Large intestine (tissue), 3 donors: ENCODE results near the gene GALNTL6. TPM values are rescaled to one million over a fixed set of nuclear protein-coding genes. Genes with fewer than 3 reads are reported as not detected.
"Not testable (repeated sequence)": the region's sequence is repeated elsewhere in the genome, so short reads cannot be mapped to it uniquely, and the experiment has no call there.

Experiments used
- DNase-seq, 2 donors: peaks; one replicate each; pipeline versions ENCODE4 v3.0.0 to v3.0.0-alpha.2; 2013
- H3K27ac ChIP-seq: one replicate; pipeline ENCODE4 v1.5.1; 2013; ENCODE audit warnings: low read length
- H3K27me3 ChIP-seq: 2 replicates; pipeline ENCODE4 v1.6.1; 2013; ENCODE audit warnings: low read length; ENCODE audit not compliant: control insufficient read depth, insufficient read depth
- H3K36me3 ChIP-seq: 2 replicates; pipeline ENCODE4 v1.6.1; 2013; ENCODE audit warnings: low read length; ENCODE audit not compliant: control insufficient read depth, insufficient read depth
- H3K4me1 ChIP-seq: one replicate; pipeline ENCODE4 v1.6.1; 2013; ENCODE audit warnings: low read length; ENCODE audit not compliant: control insufficient read depth, insufficient read depth
- H3K4me3 ChIP-seq: one replicate; pipeline ENCODE4 v1.5.1; 2013; ENCODE audit warnings: low read length
- H3K9me3 ChIP-seq: one replicate; pipeline ENCODE4 v1.6.1; 2013; ENCODE audit warnings: mild to moderate bottlenecking, low read depth, low read length, moderate library complexity; ENCODE audit not compliant: control insufficient read depth
- WGBS: methylation state at CpG from one replicate; pipeline ENCODE4 v1.1.5; 2013; ENCODE audit warnings: low lambda C conversion rate; ENCODE audit not compliant: insufficient coverage; 5-methylcytosine and 5-hydroxymethylcytosine counted together
- polyA plus RNA-seq: library from polyadenylated mRNA; unstranded; fragments of 120-200 nt; gene quantifications from one replicate; pipeline ENCODE4 v1.2.1, GENCODE V29; 2013

Gene GALNTL6
- polyA plus RNA-seq, 1 donor, result 0.84 TPM

DNA sequence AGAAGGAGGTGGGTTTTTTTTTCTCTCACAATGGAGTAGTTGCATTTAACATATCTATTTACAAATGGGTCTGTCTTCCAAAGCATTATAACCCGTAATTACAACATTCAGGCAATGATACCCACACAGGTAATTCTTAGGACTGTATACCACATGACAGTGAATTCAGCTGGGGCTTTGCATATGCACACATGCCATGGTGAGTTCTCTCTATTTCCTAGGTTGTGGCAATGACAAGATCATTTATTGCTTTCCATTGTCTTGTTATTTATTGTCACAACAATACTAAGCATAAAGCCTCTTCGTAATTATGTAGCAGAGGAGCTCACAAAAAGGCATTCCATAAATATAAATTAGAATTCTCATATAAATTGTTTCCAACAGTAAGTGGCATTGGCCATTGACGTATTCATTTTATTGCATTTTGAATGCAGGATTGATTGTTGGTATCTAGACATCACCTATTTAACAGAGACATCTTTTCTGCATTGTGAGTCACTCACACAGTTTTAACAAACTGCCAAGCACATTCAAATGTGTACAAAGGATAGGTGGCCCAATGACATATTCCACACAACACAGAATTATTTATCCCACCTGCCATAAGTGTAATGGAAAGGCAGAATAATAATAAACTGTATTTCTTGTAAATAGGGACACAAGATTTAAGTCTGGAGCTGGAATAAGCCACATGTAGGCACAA lies 964.7 kb downstream of the GALNTL6 start:
- no peaks in the 10 kb centered on the region for H3K4me1 ChIP-seq
- no peak overlapping the region for H3K27ac ChIP-seq
- no peaks in the 10 kb centered on the region for H3K27me3 ChIP-seq
- no peak for DNase-seq
- no peaks in the 10 kb centered on the region for H3K36me3 ChIP-seq
- WGBS, result 100% methylated on average over 1 of the region's 3 CpGs
- no peaks in the 10 kb centered on the region for H3K9me3 ChIP-seq
- no peak overlapping the region for H3K4me3 ChIP-seq

DNA sequence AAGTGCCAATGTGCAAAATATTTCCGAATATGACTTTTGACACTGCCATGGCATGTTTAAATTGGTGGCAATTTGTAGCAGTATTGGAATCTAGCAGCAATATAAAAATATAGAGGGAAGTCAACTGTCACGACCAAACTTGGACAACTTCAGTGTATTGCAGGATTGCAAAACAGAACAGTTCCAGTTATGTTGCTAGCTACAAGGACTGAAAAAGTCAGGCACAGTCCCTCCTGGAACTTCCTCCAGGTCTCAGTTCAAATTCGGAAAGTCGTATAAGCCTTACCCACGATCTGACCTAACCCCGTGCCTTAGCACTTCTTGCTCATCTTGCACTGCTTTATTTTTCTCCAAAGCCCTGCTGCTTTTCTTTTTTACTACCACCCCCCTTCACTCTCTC lies 965.4 kb downstream of the GALNTL6 start:
- Histone ChIP-seq H3K9me3 (no peaks in the 10 kb centered on the region), H3K4me3 (no peak overlapping the region), H3K27ac (no peak overlapping the region), H3K4me1 (no peaks in the 10 kb centered on the region), H3K27me3 (no peaks in the 10 kb centered on the region), H3K36me3 (no peaks in the 10 kb centered on the region)
- DNase-seq, result no peak
- WGBS, result 100% methylated on average over 3 of the region's 6 CpGs

DNA sequence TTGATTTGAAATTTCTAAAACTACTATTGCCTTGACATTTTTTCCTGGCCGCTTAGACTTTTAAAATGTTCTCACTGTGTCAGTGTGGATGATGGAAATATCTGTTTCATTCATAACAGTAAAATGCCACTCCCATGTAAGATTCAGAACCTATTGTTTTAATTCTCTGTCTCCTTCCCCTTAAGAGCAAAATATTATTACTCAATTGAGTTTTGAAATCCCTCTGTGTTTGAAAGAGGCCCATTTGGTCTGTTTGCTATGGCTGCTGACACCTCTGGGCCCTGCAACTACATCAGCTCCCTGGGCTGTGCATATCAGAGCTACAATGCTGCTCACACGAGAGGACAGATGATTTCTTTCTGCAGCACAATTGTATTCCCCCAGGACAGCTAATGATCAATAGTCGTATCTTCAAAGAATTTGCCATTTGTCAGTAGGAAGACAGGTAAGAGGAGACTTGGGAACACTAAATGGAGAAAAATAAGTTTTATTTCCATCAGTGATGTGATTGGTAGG lies 967.4 kb downstream of the GALNTL6 start:
- H3K36me3 ChIP-seq, result no peaks in the 10 kb centered on the region
- no peaks in the 10 kb centered on the region for H3K9me3 ChIP-seq
- H3K4me3 ChIP-seq, result no peak overlapping the region
- no peak overlapping the region for H3K27ac ChIP-seq
- no peak for DNase-seq
- 100% methylated on average over 1 of the region's 3 CpGs for WGBS
- H3K27me3 ChIP-seq, result no peaks in the 10 kb centered on the region
- no peaks in the 10 kb centered on the region for H3K4me1 ChIP-seq

DNA sequence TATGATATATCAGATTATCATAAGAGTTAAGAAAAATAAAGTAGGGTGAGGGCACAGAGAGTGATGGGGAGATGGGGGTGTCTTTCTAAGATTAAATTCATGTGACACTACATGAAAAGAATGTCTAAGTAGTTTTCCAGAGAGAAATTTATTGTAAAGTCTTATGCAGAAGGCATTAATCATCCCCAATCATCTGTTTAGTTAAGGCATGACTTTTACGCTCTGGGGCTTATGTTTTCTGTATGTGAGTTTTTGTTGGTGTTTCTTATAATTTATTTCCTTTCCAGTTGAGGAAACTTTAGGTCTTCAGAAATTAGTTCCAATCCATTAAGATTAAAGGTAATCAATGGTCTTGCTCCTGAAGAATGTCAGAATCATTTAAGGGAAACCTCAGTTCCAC lies 972.4 kb downstream of the GALNTL6 start:
- Histone ChIP-seq H3K4me3 (no peak overlapping the region), H3K9me3 (no peaks in the 10 kb centered on the region), H3K27me3 (no peaks in the 10 kb centered on the region), H3K36me3 (no peaks in the 10 kb centered on the region), H3K4me1 (no peaks in the 10 kb centered on the region), H3K27ac (no peak overlapping the region)
- DNase-seq, result no peak
- WGBS, result no CpG with 5 or more reads among the region's 1 CpG

DNA sequence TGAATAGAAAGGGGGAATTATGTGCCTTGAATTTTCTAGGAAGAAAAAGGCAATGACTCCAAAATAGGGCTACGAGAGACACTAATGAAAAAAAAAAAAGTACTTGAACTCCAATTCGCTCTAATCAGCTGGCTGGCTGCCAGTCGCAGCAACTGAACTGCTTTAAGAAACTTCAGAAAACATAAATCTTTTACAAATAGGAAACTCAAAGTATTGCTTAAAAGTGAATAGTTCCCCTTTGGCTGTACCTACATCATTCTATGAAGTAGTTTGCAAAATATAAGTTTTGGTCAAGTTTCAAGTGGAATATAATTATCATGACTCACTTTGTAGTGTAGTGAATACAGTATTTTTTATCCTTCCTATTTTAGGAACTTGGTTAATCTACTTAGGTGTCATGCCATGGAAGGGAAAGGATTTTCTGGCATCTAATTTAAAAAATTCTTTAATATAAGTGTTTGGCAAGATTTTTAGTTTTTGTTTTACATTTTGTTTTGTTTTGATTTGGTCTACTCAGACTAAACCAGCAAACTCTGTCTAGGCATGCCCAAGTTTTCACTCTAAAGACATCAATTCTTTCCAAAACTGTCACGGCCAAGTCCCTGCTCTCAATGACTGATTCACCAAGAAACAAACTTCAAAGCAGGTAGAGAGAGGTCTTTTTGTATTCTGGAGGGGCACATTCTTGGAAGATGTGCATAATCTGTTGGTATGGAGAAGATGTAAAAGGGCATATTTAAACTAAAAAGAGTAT lies 973.0 kb downstream of the GALNTL6 start:
- DNase-seq, result no peak
- no peaks in the 10 kb centered on the region for H3K4me1 ChIP-seq
- H3K9me3 ChIP-seq, result no peaks in the 10 kb centered on the region
- H3K36me3 ChIP-seq, result no peaks in the 10 kb centered on the region
- no CpG with 5 or more reads among the region's 4 CpGs for WGBS
- no peak overlapping the region for H3K4me3 ChIP-seq
- no peak overlapping the region for H3K27ac ChIP-seq
- H3K27me3 ChIP-seq, result no peaks in the 10 kb centered on the region

DNA sequence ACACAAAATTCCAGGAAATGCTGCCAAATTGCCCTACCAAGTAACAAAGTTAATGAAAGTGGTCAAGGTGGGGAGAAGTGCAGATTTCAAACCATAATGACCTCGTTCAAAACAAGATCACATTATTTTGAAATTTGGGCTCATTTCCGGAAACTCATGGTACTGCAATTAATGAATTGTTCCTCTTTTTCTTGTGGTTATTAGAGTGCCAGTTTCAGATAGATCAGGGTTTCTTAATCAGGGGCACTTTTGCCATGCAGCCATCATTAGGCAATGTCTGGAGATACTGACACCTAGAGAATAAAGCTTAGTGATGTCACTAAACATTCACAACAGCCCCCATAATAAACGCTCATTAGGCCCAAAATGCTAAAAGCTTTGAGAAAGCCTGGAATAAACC lies 973.9 kb downstream of the GALNTL6 start:
- no peak overlapping the region for H3K4me3 ChIP-seq
- no peaks in the 10 kb centered on the region for H3K4me1 ChIP-seq
- H3K27ac ChIP-seq, result no peak overlapping the region
- H3K27me3 ChIP-seq, result no peaks in the 10 kb centered on the region
- no CpG with 5 or more reads among the region's 3 CpGs for WGBS
- H3K36me3 ChIP-seq, result no peaks in the 10 kb centered on the region
- no peak for DNase-seq
- no peaks in the 10 kb centered on the region for H3K9me3 ChIP-seq

DNA sequence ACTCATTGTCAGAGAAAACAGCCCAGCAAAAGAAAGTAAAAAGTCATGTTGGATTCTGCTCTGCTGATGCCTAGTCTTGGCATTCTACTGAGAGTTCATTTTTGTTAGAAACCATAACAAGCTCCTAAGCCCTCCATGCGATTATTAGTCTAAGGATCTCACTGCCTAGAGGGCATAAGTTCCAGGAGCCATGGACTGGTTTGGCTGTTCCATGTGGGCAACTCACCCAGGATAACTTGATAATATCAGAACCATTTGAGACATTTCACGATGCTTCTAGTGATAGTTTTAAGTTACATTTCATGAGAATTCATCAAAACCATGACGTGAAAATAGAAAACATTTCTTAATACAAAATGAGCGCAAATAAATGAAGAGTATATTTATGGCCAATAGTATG lies 978.6 kb downstream of the GALNTL6 start:
- H3K36me3 ChIP-seq, result no peaks in the 10 kb centered on the region
- no peak overlapping the region for H3K4me3 ChIP-seq
- WGBS, result 100% methylated on average over 1 of the region's 4 CpGs
- no peaks in the 10 kb centered on the region for H3K4me1 ChIP-seq
- H3K27ac ChIP-seq, result no peak overlapping the region
- DNase-seq, result no peak
- no peaks in the 10 kb centered on the region for H3K27me3 ChIP-seq
- no peaks in the 10 kb centered on the region for H3K9me3 ChIP-seq

DNA sequence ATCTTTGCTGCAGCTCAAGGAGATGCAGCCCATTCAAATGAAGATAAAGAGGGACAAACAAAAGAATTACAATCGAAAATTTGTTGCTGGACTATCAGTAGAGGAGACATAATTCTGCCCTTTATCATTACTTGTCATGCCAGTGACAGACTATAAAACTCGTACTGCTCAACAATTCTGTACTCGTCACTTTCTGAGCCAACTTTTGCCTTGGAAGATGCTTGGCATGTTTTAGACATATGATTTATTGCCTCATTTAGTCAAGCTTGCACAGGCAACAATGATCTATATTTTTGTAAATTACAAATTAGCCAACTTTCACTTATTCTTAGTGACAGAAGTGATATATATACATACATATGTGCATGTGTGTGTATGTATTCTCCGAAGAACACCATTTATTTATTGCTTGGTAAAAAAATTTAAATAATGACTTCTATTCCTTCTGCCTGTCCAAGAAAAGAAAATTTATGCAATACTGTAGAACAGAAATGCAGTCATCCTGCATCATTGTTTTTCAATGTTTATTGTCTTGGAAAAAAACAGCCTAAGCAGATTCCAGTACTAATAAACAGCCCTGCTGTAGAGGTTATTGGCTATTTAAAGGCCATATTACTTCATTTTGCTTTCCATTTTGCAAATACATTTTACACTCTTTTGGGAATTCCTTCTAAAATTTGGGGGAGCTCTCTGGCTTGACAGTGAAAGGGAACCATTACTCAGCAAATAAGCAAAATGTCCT lies 980.5 kb downstream of the GALNTL6 start:
- Histone ChIP-seq H3K27ac (no peak overlapping the region), H3K36me3 (no peaks in the 10 kb centered on the region), H3K9me3 (no peaks in the 10 kb centered on the region), H3K27me3 (no peaks in the 10 kb centered on the region), H3K4me1 (no peaks in the 10 kb centered on the region), H3K4me3 (no peak overlapping the region)
- DNase-seq, result no peak
- 100% methylated on average over 1 of the region's 4 CpGs for WGBS

DNA sequence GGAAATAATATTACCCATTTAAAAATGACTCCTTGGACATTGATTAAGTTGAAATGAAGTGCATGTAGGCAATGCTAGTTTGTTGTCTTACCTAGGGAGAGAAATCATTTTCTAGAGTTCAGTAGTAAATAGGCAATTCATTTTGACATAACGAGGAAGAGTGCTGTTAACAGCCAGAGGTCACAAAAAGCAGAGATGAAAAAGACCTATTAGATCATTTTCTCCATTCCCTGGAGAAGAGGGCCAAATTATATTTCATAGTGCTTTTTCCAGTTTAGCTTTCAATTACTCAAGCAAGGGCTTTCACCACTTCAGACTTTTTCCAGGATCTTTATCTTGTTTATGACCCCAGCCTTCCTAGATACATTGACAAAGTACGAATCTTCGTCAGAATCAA lies 981.1 kb downstream of the GALNTL6 start:
- no peak overlapping the region for H3K4me3 ChIP-seq
- no peaks in the 10 kb centered on the region for H3K27me3 ChIP-seq
- no peaks in the 10 kb centered on the region for H3K4me1 ChIP-seq
- H3K36me3 ChIP-seq, result no peaks in the 10 kb centered on the region
- H3K9me3 ChIP-seq, result no peaks in the 10 kb centered on the region
- H3K27ac ChIP-seq, result no peak overlapping the region
- 26% methylated on average over 3 of the region's 3 CpGs for WGBS
- no peak for DNase-seq

DNA sequence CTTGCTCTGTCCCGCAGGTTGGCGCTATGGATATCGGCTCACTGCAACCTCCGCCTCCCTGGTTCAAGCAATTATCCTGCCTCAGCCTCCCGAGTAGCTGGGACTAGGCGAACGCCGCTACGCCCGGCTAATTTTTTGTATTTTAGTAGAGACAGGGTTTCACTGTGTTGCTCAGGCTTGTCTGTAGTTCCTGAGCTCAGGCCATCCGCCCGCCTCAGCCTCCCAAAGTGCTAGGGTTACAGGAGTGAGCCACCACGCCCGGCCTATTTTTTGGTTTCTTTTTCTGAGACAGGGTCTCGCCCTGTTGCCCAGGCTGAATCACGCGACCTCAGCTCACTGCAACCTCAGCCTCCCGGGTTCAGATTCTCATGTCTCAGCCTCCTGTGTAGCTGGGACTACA lies 984.1 kb downstream of the GALNTL6 start:
- WGBS, result no CpG with 5 or more reads among the region's 18 CpGs
- H3K27ac ChIP-seq, H3K9me3 ChIP-seq, H3K36me3 ChIP-seq, H3K27me3 ChIP-seq, H3K4me1 ChIP-seq, DNase-seq, H3K4me3 ChIP-seq: not testable (repeated sequence)
